IPS-18c (cell line): Measurements from ENCODE around the gene CEP78.
"Not testable (repeated sequence)": the region's sequence is repeated elsewhere in the genome, so short reads cannot be mapped to it uniquely, and the experiment has no call there.

Source experiments
- H3K4me3 ChIP-seq: 2 replicates; pipeline ENCODE4 v1.7.0; 2013; ENCODE audit warnings: low read depth, mild to moderate bottlenecking, low read length, moderate library complexity; ENCODE audit not compliant: insufficient read depth
- H3K9me3 ChIP-seq: one replicate; pipeline ENCODE4 v1.6.1; 2013; ENCODE audit warnings: mild to moderate bottlenecking, low read length, moderate library complexity; ENCODE audit not compliant: control insufficient read depth, insufficient read depth

Gene CEP78

DNA sequence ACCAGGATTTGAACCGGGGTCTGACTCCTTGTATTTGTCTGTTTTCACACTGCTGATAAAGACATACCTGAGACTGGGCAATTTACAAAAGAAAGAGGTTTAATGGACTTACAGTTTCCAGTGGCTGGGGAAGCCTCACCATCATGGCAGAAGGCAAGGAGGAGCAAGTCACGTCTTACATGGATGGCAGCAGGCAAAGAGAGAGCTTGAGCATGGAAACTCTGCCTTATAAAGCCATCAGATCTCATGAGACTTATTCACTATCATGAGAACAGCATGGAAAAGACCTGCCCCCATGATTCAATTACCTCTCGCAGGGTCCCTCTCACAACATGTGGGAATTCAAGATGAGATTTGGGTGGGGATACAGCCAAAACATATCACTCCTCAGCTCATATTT is 14.0 kb upstream of the CEP78 start:
- H3K9me3 ChIP-seq = not testable (repeated sequence)

DNA sequence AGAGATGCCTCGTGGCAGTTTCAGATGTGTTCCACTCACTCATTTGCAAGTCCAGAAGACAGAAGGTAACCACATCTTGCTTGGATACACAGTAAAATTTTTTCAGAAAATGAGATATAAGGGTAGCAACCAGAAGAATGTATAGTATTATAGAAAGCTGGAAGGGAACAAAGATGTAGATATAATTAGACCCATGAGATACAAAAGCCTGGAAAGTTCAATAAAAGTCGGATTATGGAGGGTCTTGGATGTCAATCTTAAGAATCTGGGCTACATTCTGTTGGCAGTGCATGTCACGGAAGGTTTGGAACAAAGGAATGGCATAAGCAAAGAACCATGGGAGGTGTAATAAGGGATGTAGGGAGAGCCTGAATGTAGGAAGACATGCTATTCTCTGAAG is 5.1 kb upstream of the CEP78 start:
- H3K4me3 ChIP-seq = no peak overlapping the region

More for the DNA sequence above, 14.0 kb upstream of the CEP78 start:
- H3K4me3 ChIP-seq = not testable (repeated sequence)

DNA sequence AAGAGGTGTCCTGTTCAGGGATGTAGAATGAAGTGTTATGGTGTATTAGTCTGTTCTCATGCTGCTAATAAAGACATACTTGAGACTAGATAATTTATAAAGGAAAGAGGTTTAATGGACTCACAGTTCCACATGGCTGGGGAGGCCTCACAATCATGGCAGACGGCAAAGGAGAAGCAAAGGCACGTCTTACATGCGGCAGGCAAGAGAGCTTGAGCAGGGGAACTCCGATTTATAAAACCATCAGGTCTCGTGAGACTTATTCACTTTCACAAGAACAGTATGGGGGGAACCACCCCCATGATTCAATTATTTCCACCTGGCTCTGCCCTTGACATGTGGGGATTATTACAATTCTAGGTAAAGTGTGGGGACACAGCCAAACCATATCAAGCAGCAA is 3.4 kb upstream of the CEP78 start:
- H3K4me3 ChIP-seq, H3K9me3 ChIP-seq: not testable (repeated sequence)

More for the DNA sequence above, 5.1 kb upstream of the CEP78 start:
- no peaks in the 10 kb centered on the region for H3K9me3 ChIP-seq

DNA sequence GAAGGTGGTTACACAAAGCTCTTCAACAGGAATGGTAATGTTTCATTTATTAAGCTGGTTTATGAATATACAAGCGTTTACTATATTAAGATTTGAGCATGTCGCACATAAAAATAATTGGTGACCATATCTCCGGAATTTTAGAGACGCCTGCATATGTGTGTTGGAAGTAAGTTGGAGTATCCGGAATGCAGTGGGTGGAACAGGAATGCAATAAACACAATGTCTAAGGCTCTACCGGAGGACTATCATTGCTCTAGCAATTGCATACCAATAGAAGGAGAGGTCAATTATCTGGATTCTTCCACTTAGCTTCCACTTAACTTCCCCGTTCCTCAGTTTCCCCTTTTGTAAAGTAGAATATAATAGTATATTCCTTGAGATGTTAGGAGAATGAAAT is 1.1 kb upstream of the CEP78 start:
- H3K9me3 ChIP-seq = no peaks in the 10 kb centered on the region
- H3K4me3 ChIP-seq = no peak overlapping the region

DNA sequence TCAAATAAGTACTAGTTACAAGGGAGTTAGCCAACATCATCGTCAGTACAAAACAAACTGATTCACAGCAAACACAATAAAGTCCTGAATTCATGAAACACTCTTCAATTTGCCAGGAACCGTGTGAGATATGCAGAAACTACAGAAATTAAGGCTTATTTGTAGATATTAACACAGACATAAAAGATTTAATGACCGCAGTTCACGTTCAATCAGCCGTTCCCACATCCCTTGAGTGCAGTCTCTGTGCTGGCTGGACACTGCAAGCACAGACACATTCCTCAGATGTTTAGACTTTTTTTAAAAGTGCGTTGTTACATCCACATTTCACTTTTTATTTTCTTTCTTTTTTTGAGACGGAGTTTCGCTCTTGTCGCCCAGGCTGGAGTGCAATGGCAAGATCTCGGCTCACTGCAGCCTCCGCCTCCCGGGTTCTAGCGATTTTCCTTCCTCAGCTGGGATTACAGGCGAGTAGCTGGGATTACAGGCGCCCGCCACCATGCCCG is 566 bp upstream of the CEP78 start:
- Histone ChIP-seq H3K4me3 (peak overlapping the region; percentile 97), H3K9me3 (no peaks in the 10 kb centered on the region)

DNA sequence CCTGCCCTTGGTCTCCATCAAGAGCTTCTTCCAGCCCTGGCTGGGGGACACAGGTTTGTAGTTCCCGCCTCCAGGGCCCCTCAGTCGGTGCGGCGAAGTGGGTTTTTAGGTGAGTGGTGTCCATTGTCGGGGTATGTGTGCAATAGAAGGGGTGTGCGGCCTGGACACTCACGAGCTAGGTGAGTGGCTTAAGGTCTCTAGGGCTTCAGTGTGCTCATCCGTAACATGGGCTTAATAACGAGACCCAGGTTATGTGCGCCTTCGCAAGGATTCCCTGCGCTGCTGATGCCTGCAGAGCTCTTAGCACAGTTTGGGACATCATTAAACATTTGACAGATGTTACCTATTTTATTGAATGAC is 656 bp downstream of the CEP78 start:
- peak overlapping the region; percentile 97 for H3K4me3 ChIP-seq
- H3K9me3 ChIP-seq = no peaks in the 10 kb centered on the region

DNA sequence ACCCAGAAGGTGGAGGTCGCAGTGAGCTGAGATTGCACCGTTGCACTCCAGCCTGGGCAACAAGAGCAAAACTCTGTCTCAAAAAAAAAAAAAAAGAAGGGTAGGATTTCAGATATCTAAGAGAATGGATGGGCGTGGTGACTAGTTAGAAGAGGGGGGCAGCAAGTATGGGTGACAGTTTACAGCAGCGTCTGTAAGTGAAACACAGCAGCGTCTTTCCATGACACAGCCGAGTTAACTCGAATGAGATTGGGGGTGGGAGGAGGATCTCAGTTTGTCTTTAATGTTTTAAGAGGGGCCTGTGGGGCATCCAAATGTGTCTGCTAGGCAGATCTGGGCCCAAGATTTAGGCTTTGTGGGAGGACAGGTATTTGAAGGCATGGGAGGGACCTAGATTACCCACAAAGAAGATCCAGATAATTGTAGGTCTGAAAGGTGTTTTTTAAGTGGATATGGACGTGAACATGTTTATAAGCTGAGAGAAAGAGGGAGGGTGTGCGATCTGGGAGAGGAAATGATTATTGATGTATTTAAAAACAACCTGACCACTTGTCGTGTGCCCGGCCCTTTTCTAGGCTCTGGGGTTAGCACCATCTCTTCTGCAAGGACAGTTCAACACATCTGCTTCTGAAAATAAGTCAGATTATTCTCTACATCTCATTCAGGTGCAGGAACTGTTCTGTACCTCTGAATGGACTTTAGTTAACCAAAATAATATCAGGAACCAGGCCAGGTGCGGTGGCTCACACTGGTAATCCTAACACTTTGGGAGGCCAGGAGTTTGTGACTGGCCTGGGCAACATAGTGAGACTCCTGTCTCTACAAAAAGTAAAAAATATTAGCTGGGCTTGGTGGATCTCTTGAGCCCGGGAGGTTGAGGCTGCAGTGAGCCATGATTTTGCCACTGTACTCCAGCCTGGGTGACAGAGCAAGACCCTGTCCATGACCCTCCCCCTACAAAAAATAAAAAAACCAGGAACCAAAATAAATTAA is 2.5 kb downstream of the CEP78 start:
- Histone ChIP-seq H3K4me3 (no peak overlapping the region), H3K9me3 (no peaks in the 10 kb centered on the region)

DNA sequence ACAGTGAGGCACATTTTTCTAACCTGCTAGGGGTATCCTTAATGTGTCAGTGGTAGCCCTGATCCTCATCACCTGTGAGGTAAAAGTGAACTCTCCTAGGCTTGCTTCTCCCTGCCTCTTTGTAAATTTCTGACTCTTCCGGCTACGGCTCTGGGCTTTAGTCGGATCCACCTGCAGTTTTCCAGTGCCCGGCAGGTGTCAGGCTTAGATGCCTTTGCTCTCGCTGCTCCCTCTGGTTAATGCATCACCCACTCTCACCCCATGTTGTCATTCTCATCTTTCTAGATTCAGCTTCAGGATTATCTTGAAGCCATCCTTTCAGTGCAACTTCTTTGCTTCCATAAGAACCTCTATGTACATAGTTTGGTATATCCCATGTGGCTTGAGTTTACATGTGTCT is 3.6 kb downstream of the CEP78 start:
- no peaks in the 10 kb centered on the region for H3K9me3 ChIP-seq
- no peak overlapping the region for H3K4me3 ChIP-seq

DNA sequence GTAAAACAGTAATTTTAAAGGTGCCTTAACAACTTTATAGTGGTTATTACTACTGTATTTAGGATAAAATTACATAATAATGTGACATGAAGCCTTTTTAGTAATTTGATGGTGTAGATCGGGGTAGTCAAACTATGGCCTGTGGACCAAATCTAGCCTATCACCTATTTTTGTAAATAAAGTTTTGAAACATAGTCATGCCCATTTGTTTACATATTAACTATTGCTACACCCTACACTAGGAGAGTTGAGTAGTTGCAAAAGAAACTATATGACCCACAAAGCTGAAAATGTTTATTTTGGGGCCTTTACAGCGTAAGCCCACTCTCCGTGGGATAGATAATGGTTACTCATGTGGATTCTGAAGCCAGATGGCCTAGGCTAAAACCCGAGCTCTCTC is 6.2 kb downstream of the CEP78 start:
- Histone ChIP-seq H3K9me3 (no peaks in the 10 kb centered on the region), H3K4me3 (no peak overlapping the region)

DNA sequence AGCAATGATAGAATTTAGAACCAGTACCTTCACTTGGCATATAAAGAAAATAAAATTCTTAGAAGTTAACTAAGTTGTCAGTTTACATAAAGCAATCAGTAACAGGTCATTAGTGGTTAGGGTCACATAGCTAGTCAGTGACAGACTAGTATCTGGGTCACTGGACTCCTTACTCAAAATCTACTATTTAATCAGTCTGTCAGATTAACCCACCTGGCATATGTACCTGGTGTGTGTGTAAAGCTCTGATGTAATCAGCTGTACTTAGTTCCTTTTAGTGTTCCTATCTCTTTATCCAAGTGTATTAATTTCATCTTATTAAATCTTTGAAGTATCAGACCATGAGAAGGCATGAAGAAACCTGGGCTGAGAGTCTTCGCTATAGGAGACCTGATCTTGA is 7.3 kb downstream of the CEP78 start:
- H3K9me3 ChIP-seq = no peaks in the 10 kb centered on the region
- no peak overlapping the region for H3K4me3 ChIP-seq

DNA sequence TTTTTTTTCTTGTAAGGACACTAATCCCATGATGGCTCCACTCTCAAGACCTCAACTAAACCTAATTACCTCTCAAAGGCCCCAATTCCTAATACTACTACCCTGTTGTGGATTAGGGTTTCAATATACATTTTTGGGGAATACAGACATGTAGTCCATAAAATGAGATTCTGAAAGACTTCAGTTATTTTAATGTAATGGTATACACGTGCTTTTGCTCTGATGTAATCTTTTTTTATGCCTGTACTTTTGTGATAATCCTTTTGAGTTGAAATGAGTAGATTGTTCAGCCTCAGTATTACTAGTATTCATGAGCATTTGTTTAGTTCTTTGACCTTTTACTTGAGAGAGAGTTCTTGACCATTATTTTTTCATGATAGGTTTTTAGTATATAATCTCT is 9.5 kb downstream of the CEP78 start:
- Histone ChIP-seq H3K4me3 (no peak overlapping the region), H3K9me3 (no peaks in the 10 kb centered on the region)

DNA sequence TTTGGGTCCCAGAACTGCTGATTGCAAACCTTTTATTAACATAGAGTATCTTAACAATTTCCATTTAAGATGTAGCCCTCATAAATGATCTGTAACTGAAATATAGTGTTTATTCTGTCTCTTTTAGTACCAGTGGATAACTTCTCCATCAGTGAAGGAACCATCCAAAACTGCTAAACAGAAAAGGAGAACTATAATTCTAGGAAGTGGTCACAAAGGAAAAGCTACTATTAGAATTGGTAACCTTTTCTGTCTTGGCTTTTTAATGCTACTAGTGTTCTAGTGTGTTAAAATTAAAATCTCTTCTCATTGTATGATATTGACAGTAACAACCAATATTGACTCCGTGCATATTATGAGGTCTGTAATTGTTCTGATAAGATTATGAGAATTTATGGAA is 12.8 kb downstream of the CEP78 start:
- H3K9me3 ChIP-seq = no peaks in the 10 kb centered on the region
- H3K4me3 ChIP-seq = no peak overlapping the region

DNA sequence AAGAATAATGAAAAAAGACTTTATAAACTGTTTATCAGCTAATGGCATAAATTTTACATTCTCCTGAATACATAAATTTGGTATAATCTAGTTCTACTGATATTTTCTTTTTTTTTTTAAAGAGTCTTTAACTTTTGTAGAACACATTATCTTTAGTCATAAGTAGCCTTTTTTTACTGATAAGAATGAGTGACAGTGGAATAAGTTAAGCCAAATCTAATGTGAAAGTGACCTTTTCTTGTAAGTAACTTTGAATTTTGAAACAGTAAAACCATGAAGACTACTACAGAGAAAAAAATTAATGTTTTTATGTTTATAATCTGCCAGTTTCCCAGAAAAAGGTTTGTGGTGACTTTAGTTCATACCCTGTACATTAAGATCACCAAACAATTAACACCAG is 13.7 kb downstream of the CEP78 start:
- Histone ChIP-seq H3K9me3 (no peaks in the 10 kb centered on the region), H3K4me3 (no peak overlapping the region)

DNA sequence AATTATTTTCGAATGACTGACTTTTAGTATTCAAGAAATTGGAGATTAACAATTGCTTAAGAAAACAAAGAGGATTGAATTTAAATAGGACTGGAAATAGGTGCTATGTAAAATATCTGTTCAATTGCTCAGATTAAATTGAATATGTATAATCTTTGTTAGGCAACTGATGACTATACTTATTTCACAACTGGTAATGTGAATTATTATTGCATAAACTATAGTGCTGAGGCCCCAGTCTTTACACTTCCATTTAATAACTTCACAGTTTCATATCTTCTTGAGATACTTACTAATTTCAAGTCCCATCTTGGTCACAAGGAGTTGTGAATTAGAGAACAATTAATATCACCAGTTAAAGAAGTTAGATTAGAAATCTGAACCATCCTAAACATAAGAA is 16.7 kb downstream of the CEP78 start:
- Histone ChIP-seq H3K4me3 (no peak overlapping the region), H3K9me3 (no peaks in the 10 kb centered on the region)

DNA sequence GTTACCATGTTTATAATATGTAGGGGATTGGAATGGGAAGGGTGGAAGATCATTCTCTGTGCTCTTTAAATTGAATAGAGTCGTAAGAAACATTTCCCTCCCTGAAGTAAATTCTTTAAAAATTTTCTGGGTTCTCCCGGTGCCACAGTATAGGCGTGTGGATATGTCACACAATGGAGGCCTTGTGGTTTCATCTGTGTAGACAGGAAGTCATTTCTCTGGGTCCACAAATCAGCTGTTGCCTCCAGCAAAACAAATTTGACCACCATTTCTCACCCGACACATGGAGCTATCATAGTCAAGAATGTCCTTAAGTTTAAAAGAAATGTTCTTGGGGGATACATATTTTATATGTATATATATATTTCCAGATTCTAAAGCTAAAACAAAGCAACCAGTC is 17.4 kb downstream of the CEP78 start:
- Histone ChIP-seq H3K4me3 (no peak overlapping the region), H3K9me3 (no peaks in the 10 kb centered on the region)

DNA sequence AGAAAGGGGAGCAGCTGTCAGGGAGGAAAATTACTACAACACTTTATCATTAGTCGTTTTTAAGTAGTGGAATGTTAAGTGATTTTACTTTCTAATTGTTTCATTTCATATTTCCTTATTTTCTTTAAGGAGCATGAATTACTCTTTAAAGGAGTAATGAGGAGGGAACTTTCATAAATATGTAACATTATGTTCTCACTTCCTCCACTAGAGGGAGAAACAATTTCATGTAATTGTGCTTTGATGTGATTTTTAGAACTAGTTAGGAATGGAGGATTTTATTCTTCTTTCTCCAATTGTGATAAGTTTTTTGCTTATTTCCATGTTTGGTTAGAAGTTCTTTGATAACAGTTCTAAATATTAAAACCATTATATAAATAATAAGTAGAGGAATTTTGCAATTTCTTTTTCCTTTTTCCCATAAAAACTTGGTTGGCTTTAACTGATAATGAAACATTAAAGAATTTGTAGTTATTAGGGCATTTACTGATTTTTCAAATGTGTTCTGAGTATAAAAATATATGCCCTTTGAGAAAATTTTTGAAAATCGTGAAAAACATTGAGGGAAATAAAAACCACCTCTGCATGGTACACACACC is 25.6 kb downstream of the CEP78 start:
- no peak overlapping the region for H3K4me3 ChIP-seq
- H3K9me3 ChIP-seq = no peaks in the 10 kb centered on the region

DNA sequence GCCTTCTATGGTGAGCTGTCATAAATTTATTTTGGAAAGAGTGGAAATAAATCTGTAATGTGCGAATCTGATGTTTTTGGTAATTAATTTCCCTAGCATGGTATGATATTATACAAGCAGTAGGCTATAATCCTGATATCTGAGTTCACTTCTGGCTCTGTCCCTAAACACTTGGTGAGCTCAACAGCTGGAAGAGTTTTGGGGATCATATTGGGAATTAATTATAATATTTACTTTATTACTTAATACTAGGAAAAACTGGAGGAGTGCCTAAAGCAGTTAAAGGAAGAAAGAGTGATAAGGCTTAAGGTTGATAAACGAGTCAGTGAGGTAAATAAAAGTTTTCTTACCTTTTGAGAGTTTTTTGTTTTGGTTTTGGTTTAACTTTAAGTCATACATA is 26.8 kb downstream of the CEP78 start:
- H3K4me3 ChIP-seq = no peak overlapping the region
- no peaks in the 10 kb centered on the region for H3K9me3 ChIP-seq

DNA sequence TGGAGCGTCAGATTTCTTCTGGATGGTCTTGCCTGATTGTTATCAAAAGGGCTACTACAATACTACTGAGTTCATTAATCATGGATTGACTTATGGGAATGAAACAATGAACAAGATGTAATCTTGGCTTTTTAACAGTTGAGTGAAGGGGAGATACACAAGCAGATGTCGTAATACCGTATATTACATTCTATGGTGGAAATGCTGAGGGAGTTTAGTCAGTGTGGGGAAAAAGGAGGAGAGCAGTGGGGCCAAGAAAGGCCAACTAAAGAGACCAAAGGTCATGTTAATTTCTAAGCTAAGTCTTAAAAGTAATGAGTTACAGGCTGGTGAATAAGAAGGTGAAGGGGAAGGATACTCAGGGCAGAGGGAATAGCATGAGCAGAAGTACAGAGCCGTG is 32.0 kb downstream of the CEP78 start:
- no peaks in the 10 kb centered on the region for H3K9me3 ChIP-seq
- H3K4me3 ChIP-seq = no peak overlapping the region
